ENCODE results near the gene RAB4A.

DNA sequence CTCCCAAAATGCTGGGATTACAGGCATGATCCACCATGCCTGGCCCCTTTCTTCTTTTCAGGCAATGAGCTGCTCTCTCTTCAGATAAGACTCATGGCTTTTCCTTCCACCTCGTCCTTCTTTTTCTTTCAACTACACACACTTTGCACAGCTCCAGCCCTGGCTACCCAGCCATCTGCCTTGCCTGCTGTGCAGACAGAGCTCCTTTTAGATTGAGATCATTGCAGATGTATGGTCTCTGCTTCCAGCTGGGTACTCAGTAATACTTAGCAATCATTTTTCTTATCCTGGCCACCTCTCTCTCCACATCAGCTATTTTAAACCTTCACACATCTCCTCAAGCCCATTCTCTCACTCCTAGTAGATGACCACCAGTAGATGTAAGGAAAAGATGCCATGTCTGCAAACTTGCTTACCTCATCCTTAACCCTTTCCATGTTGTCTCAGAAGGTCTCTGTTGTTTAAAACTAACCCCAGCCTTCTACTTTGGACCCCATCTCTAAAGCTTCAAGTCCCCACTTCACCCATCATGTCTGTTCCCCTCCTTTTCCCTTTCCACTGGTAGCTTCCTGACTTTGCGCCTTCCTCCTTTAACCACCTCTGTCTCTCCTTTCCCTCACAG lies 7.3 kb downstream of the RAB4A start:
- TF ChIP-seq, protein P1, sequence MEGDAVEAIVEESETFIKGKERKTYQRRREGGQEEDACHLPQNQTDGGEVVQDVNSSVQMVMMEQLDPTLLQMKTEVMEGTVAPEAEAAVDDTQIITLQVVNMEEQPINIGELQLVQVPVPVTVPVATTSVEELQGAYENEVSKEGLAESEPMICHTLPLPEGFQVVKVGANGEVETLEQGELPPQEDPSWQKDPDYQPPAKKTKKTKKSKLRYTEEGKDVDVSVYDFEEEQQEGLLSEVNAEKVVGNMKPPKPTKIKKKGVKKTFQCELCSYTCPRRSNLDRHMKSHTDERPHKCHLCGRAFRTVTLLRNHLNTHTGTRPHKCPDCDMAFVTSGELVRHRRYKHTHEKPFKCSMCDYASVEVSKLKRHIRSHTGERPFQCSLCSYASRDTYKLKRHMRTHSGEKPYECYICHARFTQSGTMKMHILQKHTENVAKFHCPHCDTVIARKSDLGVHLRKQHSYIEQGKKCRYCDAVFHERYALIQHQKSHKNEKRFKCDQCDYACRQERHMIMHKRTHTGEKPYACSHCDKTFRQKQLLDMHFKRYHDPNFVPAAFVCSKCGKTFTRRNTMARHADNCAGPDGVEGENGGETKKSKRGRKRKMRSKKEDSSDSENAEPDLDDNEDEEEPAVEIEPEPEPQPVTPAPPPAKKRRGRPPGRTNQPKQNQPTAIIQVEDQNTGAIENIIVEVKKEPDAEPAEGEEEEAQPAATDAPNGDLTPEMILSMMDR (IDR thresholded peaks at IDR 0.05; ENCODE audit: low read length), result no peak
- TF ChIP-seq EZH2 (optimal IDR thresholded peaks at IDR 0.05; ENCODE audit: low read depth, low read length), result no peak

Measured in MM.1S (cell line).